Measurements from ENCODE around the gene SAMSN1. TPM values are rescaled to one million over a fixed set of nuclear protein-coding genes. Genes with fewer than 3 reads are reported as not detected.

SAMSN1 gene
- total RNA-seq, 1 experiment from 2014 or later: 0.44 TPM

DNA sequence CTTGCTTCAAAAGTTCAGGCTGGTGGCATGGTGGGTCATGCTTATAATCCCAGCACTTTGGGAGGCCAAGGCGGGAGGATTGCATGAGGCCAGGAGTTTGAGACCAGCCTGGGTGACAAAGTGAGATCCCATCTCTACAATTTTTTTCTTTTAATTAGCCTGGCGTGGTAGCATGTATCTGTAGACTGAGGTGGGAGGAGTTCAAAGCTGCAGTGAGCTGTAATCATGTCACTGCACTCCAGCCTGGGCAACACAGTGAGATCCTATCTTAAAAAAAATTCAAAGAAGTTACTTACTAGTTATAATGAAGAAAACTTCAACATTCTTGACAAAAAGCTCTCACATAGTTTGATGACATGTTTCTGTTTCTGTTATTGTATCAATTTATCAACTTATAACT lies 45.2 kb downstream of the SAMSN1 start:
- no peak overlapping the region for H3K4me3 ChIP-seq (ENCODE audit: low read depth in 2 of 2, low read length in 2 of 2)
- ChIA-PET POLR2A (no interaction called here), CTCF (no interaction called here)
- ATAC-seq (no peak), DNase-seq (ENCODE audit: low read depth, low spot score) (no peak)
- H3K36me3 ChIP-seq (ENCODE audit: control insufficient read depth, insufficient read depth, low read length): no peaks in the 10 kb centered on the region
- TF ChIP-seq, protein P1, sequence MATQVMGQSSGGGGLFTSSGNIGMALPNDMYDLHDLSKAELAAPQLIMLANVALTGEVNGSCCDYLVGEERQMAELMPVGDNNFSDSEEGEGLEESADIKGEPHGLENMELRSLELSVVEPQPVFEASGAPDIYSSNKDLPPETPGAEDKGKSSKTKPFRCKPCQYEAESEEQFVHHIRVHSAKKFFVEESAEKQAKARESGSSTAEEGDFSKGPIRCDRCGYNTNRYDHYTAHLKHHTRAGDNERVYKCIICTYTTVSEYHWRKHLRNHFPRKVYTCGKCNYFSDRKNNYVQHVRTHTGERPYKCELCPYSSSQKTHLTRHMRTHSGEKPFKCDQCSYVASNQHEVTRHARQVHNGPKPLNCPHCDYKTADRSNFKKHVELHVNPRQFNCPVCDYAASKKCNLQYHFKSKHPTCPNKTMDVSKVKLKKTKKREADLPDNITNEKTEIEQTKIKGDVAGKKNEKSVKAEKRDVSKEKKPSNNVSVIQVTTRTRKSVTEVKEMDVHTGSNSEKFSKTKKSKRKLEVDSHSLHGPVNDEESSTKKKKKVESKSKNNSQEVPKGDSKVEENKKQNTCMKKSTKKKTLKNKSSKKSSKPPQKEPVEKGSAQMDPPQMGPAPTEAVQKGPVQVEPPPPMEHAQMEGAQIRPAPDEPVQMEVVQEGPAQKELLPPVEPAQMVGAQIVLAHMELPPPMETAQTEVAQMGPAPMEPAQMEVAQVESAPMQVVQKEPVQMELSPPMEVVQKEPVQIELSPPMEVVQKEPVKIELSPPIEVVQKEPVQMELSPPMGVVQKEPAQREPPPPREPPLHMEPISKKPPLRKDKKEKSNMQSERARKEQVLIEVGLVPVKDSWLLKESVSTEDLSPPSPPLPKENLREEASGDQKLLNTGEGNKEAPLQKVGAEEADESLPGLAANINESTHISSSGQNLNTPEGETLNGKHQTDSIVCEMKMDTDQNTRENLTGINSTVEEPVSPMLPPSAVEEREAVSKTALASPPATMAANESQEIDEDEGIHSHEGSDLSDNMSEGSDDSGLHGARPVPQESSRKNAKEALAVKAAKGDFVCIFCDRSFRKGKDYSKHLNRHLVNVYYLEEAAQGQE (IDR thresholded peaks at IDR 0.05; ENCODE audit: insufficient read depth in 1 of 2, low read depth in 2 of 2, low read length in 1 of 2): no peak
- no peak for TF ChIP-seq POLR2AphosphoS5 (IDR thresholded peaks at IDR 0.05; ENCODE audit: low read depth, low read length)
- TF ChIP-seq, protein P2, sequence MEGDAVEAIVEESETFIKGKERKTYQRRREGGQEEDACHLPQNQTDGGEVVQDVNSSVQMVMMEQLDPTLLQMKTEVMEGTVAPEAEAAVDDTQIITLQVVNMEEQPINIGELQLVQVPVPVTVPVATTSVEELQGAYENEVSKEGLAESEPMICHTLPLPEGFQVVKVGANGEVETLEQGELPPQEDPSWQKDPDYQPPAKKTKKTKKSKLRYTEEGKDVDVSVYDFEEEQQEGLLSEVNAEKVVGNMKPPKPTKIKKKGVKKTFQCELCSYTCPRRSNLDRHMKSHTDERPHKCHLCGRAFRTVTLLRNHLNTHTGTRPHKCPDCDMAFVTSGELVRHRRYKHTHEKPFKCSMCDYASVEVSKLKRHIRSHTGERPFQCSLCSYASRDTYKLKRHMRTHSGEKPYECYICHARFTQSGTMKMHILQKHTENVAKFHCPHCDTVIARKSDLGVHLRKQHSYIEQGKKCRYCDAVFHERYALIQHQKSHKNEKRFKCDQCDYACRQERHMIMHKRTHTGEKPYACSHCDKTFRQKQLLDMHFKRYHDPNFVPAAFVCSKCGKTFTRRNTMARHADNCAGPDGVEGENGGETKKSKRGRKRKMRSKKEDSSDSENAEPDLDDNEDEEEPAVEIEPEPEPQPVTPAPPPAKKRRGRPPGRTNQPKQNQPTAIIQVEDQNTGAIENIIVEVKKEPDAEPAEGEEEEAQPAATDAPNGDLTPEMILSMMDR (IDR thresholded peaks at IDR 0.05): no peak
- no peak for TF ChIP-seq SIN3A (IDR thresholded peaks at IDR 0.05; ENCODE audit: borderline replicate concordance, insufficient read depth, low read depth, low read length)
- TF ChIP-seq TCF7L2 (IDR thresholded peaks at IDR 0.05; ENCODE audit: low read depth, low read length): no peak
- H3K27ac ChIP-seq (ENCODE audit: low read length): no peak overlapping the region
- no TSS peak for BruUV-seq (replicated peaks)
- no peaks in the 10 kb centered on the region for H3K4me1 ChIP-seq (ENCODE audit: control insufficient read depth, insufficient read depth, low read length)
- in situ Hi-C loops (cut with HindIII; ENCODE audit: low pct_unique_long_range_greater_than_20kb, low sequenced_read_pairs): no loop called here
- H3K27me3 ChIP-seq (ENCODE audit: control insufficient read depth, insufficient read depth, low read length): no peaks in the 10 kb centered on the region
- intact Hi-C loops (cut with micrococcal nuclease; ENCODE audit: unreplicated experiment): no loop called here
- no peaks in the 10 kb centered on the region for H3K9me3 ChIP-seq (ENCODE audit: control insufficient read depth, insufficient read depth, low read depth, low read length)

DNA sequence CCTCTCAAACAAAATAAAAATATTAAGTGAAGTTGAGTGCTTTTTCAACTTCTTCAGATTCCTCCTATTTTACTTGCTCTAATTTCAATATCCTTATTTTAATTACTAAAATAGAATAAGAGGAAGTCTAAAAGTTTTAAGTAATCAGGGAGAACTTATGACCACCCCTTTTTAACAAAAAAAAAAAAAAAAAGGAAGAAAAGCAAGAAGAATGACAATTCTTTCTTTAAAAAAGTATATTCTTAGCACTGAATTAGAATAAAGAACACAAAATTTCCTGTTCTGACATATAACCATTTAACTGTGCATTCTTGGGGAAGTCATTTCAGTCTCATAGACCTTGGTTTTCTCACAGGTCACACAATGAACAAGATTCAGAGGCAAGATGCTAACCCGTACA lies 46.8 kb downstream of the SAMSN1 start:
- ChIA-PET CTCF (no interaction called here), POLR2A (no interaction called here)
- TF ChIP-seq, protein P1 (IDR thresholded peaks at IDR 0.05; ENCODE audit: insufficient read depth in 1 of 2, low read depth in 2 of 2, low read length in 1 of 2): no peak
- in situ Hi-C loops (cut with HindIII; ENCODE audit: low pct_unique_long_range_greater_than_20kb, low sequenced_read_pairs): no loop called here
- Histone ChIP-seq H3K27me3 (ENCODE audit: control insufficient read depth, insufficient read depth, low read length) (no peaks in the 10 kb centered on the region), H3K36me3 (ENCODE audit: control insufficient read depth, insufficient read depth, low read length) (no peaks in the 10 kb centered on the region), H3K27ac (ENCODE audit: low read length) (no peak overlapping the region), H3K4me3 (ENCODE audit: low read depth in 2 of 2, low read length in 2 of 2) (no peak overlapping the region), H3K4me1 (ENCODE audit: control insufficient read depth, insufficient read depth, low read length) (no peaks in the 10 kb centered on the region), H3K9me3 (ENCODE audit: control insufficient read depth, insufficient read depth, low read depth, low read length) (no peaks in the 10 kb centered on the region)
- BruUV-seq (replicated peaks): no TSS peak
- ATAC-seq (no peak), DNase-seq (ENCODE audit: low read depth, low spot score) (no peak)
- intact Hi-C loops (cut with micrococcal nuclease; ENCODE audit: unreplicated experiment): no loop called here

Data from Panc1 (cell line).